Testis (tissue), 3 donors: Measurements from ENCODE around the gene KCNK7. TPM values are rescaled to one million over a fixed set of nuclear protein-coding genes. Genes with fewer than 3 reads are reported as not detected.
A peak's percentile ranks its signal among the peaks of the same experiment; 100 is the strongest.

Experiments used
- DNase-seq: peaks from one replicate; pipeline ENCODE4 v3.0.0-alpha.2; 2019
- H3K27ac ChIP-seq, 2 donors: fragments of 200-600 bp; sonication (generic); one replicate each; pipeline ENCODE4 v1.5.1; 2019
- H3K27me3 ChIP-seq: fragments of 200-600 bp; sonication (generic); one replicate; pipeline ENCODE4 v1.5.1; 2019
- H3K36me3 ChIP-seq: fragments of 200-600 bp; sonication (generic); one replicate; pipeline ENCODE4 v1.5.1; 2017; ENCODE audit warnings: low read depth; ENCODE audit errors: missing control alignments
- H3K4me1 ChIP-seq: fragments of 200-600 bp; sonication (generic); one replicate; pipeline ENCODE4 v1.5.1; 2019
- H3K4me3 ChIP-seq, 2 donors: fragments of 200-600 bp; sonication (generic); one replicate each; pipeline ENCODE4 v1.5.1; 2017 to 2019
- H3K9me3 ChIP-seq: fragments of 200-600 bp; sonication (generic); one replicate; pipeline ENCODE4 v1.5.1; 2017
- POLR2A ChIP-seq: fragments of 450-650 bp; IDR thresholded peaks from one replicate; pipeline ENCODE4 v1.6.1; 2017; ENCODE audit warnings: antibody characterized with exemption, mild to moderate bottlenecking, moderate library complexity
- WGBS, 2 donors: methylation state at CpG; one replicate each; pipeline ENCODE4 v1.1.5; 2018; 5-methylcytosine and 5-hydroxymethylcytosine counted together
- intact Hi-C: fragments of 100-400 bp; cut with DNase I; formaldehyde crosslinking; loops from one replicate; pipeline ENCODE4 v1.15.1; 2023; ENCODE audit warnings: low total_unique reads
- polyA plus RNA-seq: library from polyadenylated mRNA; stranded (reverse); fragments of 350-450 nt; fragmentation: Illumina TruSeq; extraction: RNeasy Lipid Tissue Mini Kit (QIAGEN cat#74804); gene quantifications from one replicate; pipeline ENCODE4 v1.2.3, GENCODE V29; 2014; ENCODE audit warnings: low read depth, low replicate concordance; ENCODE audit not compliant: insufficient read depth
- total RNA-seq, 2 donors: library from RNA; depleted of rRNA; stranded (reverse); fragments of >200 nt; gene quantifications; one replicate each; pipeline ENCODE4 v1.2.3, GENCODE V29; 2016
- TF ChIP-seq, protein P1 (sequence below), 3 experiments: fragments of 450-650 bp in 2 of 3; fragments of 200-600 bp in 1 of 3; sonication (generic) in 1 of 3; IDR thresholded peaks; one replicate each; pipeline ENCODE4 v1.5.1; 2016 to 2019; ENCODE audit warnings: antibody characterized with exemption in 3 of 3, mild to moderate bottlenecking in 2 of 3, moderate library complexity in 1 of 3

The KCNK7 gene
- total and polyA plus RNA-seq, 3 donors from 2014 or later = 0.26 to 2.5 (median 0.99) TPM

DNA sequence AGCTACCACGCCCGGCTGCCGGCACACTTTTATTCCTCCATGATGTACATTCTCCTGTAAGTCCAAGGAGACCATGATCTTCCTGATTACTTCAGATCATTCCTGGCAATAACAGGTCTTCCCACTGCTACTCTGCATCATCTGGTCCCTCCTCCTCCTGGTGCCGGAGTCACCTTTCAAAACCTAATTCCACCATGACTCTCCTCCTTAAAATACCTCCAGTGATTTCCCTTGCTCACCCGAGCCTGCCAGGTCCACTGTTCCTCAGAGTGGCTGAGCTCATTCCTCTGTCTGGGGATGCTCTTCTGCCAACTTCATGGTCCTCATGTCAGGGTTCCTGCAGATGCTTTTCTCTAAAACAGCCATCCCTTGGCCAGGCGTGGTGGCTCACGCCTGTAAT, 33.6 kb downstream of the KCNK7 start:
- Histone ChIP-seq H3K36me3 (no peaks in the 10 kb centered on the region), H3K9me3 (no peaks in the 10 kb centered on the region), H3K4me3 (no peak overlapping the region), H3K27me3 (no peaks in the 10 kb centered on the region), H3K27ac (no peak overlapping the region), H3K4me1 (peaks cover 25% of the 10 kb centered on the region)
- 88 to 93% methylated on average over 7 of the region's 7 CpGs for WGBS, 2 donors
- intact Hi-C loops = no loop called here
- TF ChIP-seq, protein P1, sequence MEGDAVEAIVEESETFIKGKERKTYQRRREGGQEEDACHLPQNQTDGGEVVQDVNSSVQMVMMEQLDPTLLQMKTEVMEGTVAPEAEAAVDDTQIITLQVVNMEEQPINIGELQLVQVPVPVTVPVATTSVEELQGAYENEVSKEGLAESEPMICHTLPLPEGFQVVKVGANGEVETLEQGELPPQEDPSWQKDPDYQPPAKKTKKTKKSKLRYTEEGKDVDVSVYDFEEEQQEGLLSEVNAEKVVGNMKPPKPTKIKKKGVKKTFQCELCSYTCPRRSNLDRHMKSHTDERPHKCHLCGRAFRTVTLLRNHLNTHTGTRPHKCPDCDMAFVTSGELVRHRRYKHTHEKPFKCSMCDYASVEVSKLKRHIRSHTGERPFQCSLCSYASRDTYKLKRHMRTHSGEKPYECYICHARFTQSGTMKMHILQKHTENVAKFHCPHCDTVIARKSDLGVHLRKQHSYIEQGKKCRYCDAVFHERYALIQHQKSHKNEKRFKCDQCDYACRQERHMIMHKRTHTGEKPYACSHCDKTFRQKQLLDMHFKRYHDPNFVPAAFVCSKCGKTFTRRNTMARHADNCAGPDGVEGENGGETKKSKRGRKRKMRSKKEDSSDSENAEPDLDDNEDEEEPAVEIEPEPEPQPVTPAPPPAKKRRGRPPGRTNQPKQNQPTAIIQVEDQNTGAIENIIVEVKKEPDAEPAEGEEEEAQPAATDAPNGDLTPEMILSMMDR (IDR thresholded peaks at IDR 0.05) = no peak
- DNase-seq = no peak

DNA sequence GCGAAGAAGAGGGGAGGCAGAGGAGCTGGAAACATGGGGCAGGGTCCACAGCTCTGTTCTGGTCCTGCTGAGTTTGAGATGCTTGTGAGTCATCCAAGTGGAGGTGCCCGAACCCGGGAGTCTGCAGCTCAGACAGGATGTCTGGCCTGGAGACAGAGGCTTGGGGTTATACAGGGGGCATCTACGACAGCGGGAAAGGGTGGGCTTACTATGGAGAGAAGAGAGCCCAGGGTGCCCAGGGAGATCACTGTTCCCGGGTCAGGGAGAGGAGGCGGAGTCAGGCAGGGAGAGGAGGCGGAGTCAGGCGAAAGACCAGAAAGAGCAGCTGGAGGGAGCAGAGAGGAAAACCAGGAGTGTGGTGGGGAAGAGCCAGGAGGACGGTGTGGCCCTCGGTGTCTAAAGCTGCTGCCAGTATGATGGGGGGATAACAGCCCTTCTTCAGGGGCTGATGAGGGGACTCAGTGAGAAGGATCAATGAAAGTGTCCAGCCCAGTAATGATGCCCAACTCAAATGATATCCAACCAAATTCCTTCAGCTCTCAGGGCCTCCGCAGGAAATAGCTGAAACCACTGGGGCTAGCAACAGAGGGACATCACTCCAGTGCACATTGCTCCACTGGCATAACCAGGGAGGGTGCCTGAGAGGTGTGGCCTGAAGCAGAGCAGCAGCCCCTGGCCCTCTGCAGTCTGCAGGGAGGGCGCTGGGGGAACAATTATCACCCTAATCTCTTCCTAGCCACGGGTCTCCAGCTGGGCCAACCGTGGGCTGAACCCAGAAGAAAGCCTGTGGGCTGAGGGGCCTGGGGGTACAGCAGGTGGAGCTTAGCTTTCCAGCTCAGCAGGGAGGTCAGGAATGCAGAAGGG, 34.8 kb downstream of the KCNK7 start:
- Histone ChIP-seq H3K4me3 (no peak overlapping the region), H3K27me3 (no peaks in the 10 kb centered on the region), H3K9me3 (no peaks in the 10 kb centered on the region), H3K4me1 (peaks cover 30% of the 10 kb centered on the region), H3K27ac (peak overlapping the region in 1 of 2 donors; percentile 93), H3K36me3 (no peaks in the 10 kb centered on the region)
- 28 to 37% methylated on average over 14 to 15 of the region's 15 CpGs for WGBS, 2 donors
- TF ChIP-seq POLR2A = no peak
- TF ChIP-seq, protein P1 (IDR thresholded peaks at IDR 0.05) = no peak
- intact Hi-C loops = no loop called here
- DNase-seq = peak; percentile 74

DNA sequence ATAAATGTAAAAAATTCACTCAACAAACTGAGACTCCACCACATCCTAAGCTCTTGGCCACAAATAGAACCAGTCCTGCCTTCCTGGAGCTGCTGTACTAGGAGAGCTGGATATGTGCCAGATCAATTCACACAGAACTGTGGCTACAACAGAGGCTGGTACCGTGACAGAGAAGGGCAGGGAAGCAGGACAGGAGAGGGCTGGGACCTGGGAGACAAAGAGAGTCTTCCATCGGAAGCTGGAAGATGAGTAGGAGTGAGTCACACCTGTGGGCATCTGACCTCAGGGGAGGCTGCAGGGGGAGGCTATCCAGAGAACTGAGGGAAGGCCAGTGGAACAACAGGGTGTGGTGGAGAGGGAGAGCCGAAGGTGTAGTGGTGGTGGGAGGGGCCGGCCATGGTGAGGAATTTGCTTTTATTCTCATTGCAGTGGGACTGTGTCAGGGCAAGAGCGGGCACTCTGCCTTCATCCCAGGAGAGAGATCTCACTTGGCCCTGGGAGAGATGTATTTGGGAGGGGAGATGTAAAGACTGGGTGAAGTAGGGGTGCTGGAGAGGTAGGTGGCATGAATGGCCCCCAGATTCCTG, 35.6 kb downstream of the KCNK7 start:
- Histone ChIP-seq H3K36me3 (no peaks in the 10 kb centered on the region), H3K9me3 (no peaks in the 10 kb centered on the region), H3K4me3 (no peak overlapping the region), H3K27me3 (no peaks in the 10 kb centered on the region), H3K27ac (peak overlapping the region in 1 of 2 donors; percentile 93), H3K4me1 (peaks cover 37% of the 10 kb centered on the region)
- intact Hi-C loops = no loop called here
- DNase-seq = no peak
- no peak for TF ChIP-seq POLR2A
- TF ChIP-seq, protein P1 (IDR thresholded peaks at IDR 0.05) = no peak
- 43 to 48% methylated on average over 5 of the region's 5 CpGs for WGBS, 2 donors

DNA sequence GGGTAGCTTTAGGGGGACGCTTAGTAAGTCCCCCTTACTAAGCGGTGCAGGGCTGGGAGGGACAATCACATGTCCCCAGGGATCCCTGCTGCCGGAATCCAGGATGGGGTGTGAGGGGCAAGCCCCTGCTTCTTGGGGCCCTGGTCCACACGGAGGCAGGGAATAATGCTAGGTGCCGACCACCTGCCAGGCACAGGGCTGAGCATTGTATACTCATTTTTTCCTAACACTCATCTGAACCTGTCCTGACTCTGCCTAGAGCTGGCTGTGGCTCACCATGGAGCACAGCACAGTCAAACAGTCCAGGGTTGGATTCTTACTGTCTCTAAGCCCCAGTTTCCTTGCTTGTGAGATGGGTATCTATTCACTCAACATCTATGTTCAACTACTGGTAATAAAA, 36.1 kb downstream of the KCNK7 start:
- peaks cover 40% of the 10 kb centered on the region for H3K4me1 ChIP-seq
- no peaks in the 10 kb centered on the region for H3K9me3 ChIP-seq
- H3K27me3 ChIP-seq = no peaks in the 10 kb centered on the region
- WGBS, 2 donors = 66 to 69% methylated on average over 5 of the region's 5 CpGs
- DNase-seq = no peak
- TF ChIP-seq, protein P1 (IDR thresholded peaks at IDR 0.05) = no peak
- no peaks in the 10 kb centered on the region for H3K36me3 ChIP-seq
- intact Hi-C loops = no loop called here
- no peak overlapping the region for H3K4me3 ChIP-seq
- H3K27ac ChIP-seq = peak overlapping the region; percentile 93 to 95
